ENCODE data around the gene KAZN.

DNA sequence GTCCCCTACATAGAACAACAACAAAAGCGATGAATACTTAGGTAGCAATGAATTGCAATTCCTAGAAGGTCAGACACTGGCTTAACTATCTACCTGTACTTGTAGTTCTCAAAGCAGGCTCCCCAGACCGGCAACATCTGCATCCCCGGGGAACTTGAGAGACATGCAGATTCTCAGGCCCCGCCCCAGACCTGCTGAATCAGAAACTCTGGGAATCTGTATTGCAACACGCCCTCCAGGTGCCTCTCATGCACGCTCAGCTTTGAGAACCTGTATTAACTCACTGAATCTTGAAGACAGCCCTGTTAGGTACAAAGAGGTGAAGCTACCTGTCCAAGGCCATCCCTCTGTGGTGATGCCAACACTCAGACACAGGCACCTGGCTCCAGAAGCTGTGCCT lies 128.1 kb downstream of the KAZN start:
- TF ChIP-seq EP300 (IDR thresholded peaks at IDR 0.05; ENCODE audit: borderline replicate concordance in 1 of 2, low read depth in 2 of 2, low read length in 2 of 2), result no peak
- TF ChIP-seq EZH2 (IDR thresholded peaks at IDR 0.05; ENCODE audit: low read depth, low read length, severe bottlenecking), result no peak
- no peak for TF ChIP-seq POLR2AphosphoS5 (IDR thresholded peaks at IDR 0.05; ENCODE audit: low read depth, low read length)
